Measurements from ENCODE around the gene EIF3L. TPM values are rescaled to one million over a fixed set of nuclear protein-coding genes. Genes with fewer than 3 reads are reported as not detected.

The EIF3L gene
- total RNA-seq, 1 experiment from 2014 or later = 739 TPM

DNA sequence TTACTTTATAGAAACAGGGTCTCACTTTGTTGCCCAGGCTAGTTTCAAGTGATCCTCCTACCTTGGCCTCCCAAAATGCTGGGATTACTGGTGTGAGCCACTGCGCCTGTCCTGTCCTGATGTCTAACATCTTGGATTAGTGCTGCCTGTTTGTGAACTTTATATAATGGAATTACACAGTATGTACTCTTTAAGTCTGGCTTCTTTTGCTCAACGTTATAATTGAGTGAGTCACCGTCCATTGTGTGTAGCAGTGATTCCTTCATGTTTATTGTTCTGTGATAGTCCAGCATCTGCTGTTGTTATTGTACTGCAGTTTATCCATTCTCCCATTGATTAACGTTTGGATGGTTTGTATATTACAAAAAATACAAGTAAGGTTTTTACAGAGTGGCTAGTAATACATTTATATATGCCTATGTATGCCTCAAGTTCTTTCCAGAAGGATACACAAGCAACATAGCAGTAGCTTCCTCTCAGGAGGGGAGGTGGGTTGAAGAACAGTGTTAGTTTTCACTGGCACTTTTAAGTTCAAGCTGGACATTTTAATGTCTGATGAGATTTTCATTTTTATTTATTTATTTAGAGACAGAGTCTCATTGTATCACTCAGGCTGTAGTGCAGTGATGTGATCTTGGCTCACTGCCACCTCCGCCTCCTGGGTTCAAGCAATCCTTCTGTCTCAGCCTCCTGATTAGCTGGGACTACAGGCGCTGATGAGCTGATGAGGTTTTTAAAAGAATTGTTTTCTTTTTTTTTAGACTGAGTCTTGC lies 31.6 kb downstream of the EIF3L start:
- H3K79me1 ChIP-seq (ENCODE audit: insufficient read depth, low read depth, low read length, poor library complexity, severe bottlenecking) = no peaks in the 10 kb centered on the region
- peaks cover 52 to 92% (median 73%) of the 10 kb centered on the region in 3 experiments for H3K36me3 Mint-ChIP-seq (ENCODE audit: insufficient read depth in 1 of 3, low read depth in 3 of 3)
- H3K56ac ChIP-seq (ENCODE audit: insufficient read length, low read depth, low read length) = no peak overlapping the region
- no peak overlapping the region for H2BK12ac ChIP-seq (ENCODE audit: insufficient read length, low read depth, low read length)
- no peak overlapping the region for H2BK20ac ChIP-seq (ENCODE audit: low read depth, low read length, poor library complexity, severe bottlenecking)
- H3K9ac ChIP-seq (ENCODE audit: extremely low read depth, insufficient read length, low read length) = no peak overlapping the region
- H2BK120ac ChIP-seq (ENCODE audit: low read depth, low read length, poor library complexity, severe bottlenecking) = no peak overlapping the region
- no peaks in the 10 kb centered on the region for H3K79me2 ChIP-seq (ENCODE audit: insufficient read depth, low read length)
- no peak overlapping the region for H3K4me2 ChIP-seq (ENCODE audit: insufficient read depth, insufficient read length, low read length)
- no peak overlapping the region for H3K4me3 Mint-ChIP-seq
- no peaks in the 10 kb centered on the region for H3K27me3 Mint-ChIP-seq (ENCODE audit: low read depth)
- DNase-seq = no peak
- no peak overlapping the region for H2BK5ac ChIP-seq (ENCODE audit: insufficient read length, low read length)
- no peak overlapping the region for H3K18ac ChIP-seq (ENCODE audit: insufficient read length, low read depth, low read length)
- no peak overlapping the region for H4K91ac ChIP-seq (ENCODE audit: insufficient read length, low read depth, low read length)
- no peak overlapping the region for H3K27ac ChIP-seq (ENCODE audit: insufficient read length, low read depth, low read length)
- H2AFZ ChIP-seq (ENCODE audit: low read length) = no peak overlapping the region
- no peak overlapping the region for H3K4ac ChIP-seq (ENCODE audit: low read depth, low read length)
- H3K27ac Mint-ChIP-seq = no peak overlapping the region
- no peak overlapping the region for H4K5ac ChIP-seq (ENCODE audit: insufficient read length, low read depth, low read length)
- no peak overlapping the region for H2BK15ac ChIP-seq (ENCODE audit: low read depth, low read length)
- H3K4me1 Mint-ChIP-seq = no peaks in the 10 kb centered on the region
- no peaks in the 10 kb centered on the region for H3K4me1 ChIP-seq (ENCODE audit: insufficient read depth, low read length)
- H3K9me3 Mint-ChIP-seq = no peaks in the 10 kb centered on the region
- H3T11ph ChIP-seq (ENCODE audit: low read length) = no peak overlapping the region
- no peaks in the 10 kb centered on the region for H3K9me3 ChIP-seq (ENCODE audit: control insufficient read depth, low read depth, low read length)
- no peaks in the 10 kb centered on the region for H3K23me2 ChIP-seq (ENCODE audit: insufficient read length, low read depth, low read length, poor library complexity, severe bottlenecking)
- no peak overlapping the region for H2AK5ac ChIP-seq (ENCODE audit: insufficient read length, low read length)
- H4K8ac ChIP-seq (replicated peaks; ENCODE audit: insufficient read length, low read depth, low read length) = no peak overlapping the region
- H3K14ac ChIP-seq (ENCODE audit: insufficient read depth, low read length) = no peak overlapping the region
- no CpG with 5 or more reads among the region's 6 CpGs for WGBS (ENCODE audit: extremely low coverage, insufficient read length, low lambda C conversion rate)
- H3K23ac ChIP-seq (ENCODE audit: insufficient read length, low read depth, low read length) = no peak overlapping the region
- no peaks in the 10 kb centered on the region for H3K27me3 ChIP-seq (ENCODE audit: insufficient read depth, low read length)
- TF ChIP-seq, protein P1, sequence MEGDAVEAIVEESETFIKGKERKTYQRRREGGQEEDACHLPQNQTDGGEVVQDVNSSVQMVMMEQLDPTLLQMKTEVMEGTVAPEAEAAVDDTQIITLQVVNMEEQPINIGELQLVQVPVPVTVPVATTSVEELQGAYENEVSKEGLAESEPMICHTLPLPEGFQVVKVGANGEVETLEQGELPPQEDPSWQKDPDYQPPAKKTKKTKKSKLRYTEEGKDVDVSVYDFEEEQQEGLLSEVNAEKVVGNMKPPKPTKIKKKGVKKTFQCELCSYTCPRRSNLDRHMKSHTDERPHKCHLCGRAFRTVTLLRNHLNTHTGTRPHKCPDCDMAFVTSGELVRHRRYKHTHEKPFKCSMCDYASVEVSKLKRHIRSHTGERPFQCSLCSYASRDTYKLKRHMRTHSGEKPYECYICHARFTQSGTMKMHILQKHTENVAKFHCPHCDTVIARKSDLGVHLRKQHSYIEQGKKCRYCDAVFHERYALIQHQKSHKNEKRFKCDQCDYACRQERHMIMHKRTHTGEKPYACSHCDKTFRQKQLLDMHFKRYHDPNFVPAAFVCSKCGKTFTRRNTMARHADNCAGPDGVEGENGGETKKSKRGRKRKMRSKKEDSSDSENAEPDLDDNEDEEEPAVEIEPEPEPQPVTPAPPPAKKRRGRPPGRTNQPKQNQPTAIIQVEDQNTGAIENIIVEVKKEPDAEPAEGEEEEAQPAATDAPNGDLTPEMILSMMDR (conservative IDR thresholded peaks at IDR 0.05) = no peak
- H4K20me1 ChIP-seq (ENCODE audit: control insufficient read depth, insufficient read depth, insufficient read length) = no peaks in the 10 kb centered on the region

Measured in H9 (cell line).